ENCODE results near the gene LRRN4CL. TPM values are rescaled to one million over a fixed set of nuclear protein-coding genes. Genes with fewer than 3 reads are reported as not detected.

LRRN4CL gene
- total and polyA plus RNA-seq, 9 of the 15 experiments (the other 6 are each of a cell fraction or from before 2014, with no cell fraction given): 0.03 to 0.11 (median 0.05) TPM; not detected in 4

DNA sequence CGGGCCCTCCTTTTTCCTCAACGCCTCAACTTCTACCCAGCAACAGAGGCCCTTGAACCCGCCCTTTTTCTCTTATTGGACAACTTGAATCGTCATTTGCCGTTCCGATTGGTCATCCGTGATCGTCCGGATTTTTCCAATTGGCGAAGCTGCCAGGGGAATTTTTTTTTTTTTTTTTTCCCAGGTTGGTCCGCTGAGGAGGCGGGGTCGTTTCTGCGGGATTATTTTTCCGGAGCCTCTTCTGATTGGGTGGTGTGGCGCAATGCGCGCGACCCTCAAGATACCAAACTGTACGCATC lies 38.5 kb upstream of the LRRN4CL start (continued):
- TF ChIP-seq MED1 (CRISPR knock-in tag; IDR thresholded peaks at IDR 0.05; ENCODE audit: borderline replicate concordance) (no peak), NCOA1 (IDR thresholded peaks at IDR 0.05; ENCODE audit: low read depth) (no peak), CEBPB (tag; IDR thresholded peaks at IDR 0.05) (peak; percentile 84; the same call in 1 of the 2 replicates), KAT2B (IDR thresholded peaks at IDR 0.05; ENCODE audit: low read depth, low read length) (no peak), BRF1 (IDR thresholded peaks at IDR 0.05; ENCODE audit: borderline replicate concordance, extremely low read depth, insufficient read length) (no peak), SIN3B (IDR thresholded peaks at IDR 0.05; ENCODE audit: low read depth) (no peak), PTBP1 (IDR thresholded peaks at IDR 0.05; ENCODE audit: low read depth, low read length) (no peak), SIRT6 (IDR thresholded peaks at IDR 0.05; ENCODE audit: low read depth, low read length) (no peak), NFYB (IDR thresholded peaks at IDR 0.05; ENCODE audit: extremely low read depth, insufficient read length) (peak; percentile 99), SP2 (IDR thresholded peaks at IDR 0.05; ENCODE audit: extremely low read depth, low read depth, low read length, poor library complexity, severe bottlenecking) (peak; percentile 26), SREBF1 (IDR thresholded peaks at IDR 0.05; ENCODE audit: borderline replicate concordance, low read depth, low read length) (no peak), ZBTB7A (IDR thresholded peaks at IDR 0.05; ENCODE audit: borderline replicate concordance, control insufficient read depth, low read depth, low read length) (peak; percentile 27; the same call in 1 of the 2 replicates), HIVEP1 (CRISPR knock-in tag; IDR thresholded peaks at IDR 0.05) (no peak), RFX5 (IDR thresholded peaks at IDR 0.05; ENCODE audit: low read depth, low read length) (peak; percentile 99), ZNF174 (CRISPR knock-in tag; IDR thresholded peaks at IDR 0.05) (no peak)
- TF ChIP-seq, protein P1, sequence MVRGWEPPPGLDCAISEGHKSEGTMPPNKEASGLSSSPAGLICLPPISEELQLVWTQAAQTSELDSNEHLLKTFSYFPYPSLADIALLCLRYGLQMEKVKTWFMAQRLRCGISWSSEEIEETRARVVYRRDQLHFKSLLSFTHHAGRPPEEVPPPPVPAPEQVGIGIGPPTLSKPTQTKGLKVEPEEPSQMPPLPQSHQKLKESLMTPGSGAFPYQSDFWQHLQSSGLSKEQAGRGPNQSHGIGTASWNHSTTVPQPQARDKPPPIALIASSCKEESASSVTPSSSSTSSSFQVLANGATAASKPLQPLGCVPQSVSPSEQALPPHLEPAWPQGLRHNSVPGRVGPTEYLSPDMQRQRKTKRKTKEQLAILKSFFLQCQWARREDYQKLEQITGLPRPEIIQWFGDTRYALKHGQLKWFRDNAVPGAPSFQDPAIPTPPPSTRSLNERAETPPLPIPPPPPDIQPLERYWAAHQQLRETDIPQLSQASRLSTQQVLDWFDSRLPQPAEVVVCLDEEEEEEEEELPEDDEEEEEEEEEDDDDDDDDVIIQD (CRISPR knock-in tag; IDR thresholded peaks at IDR 0.05): no peak
- TF ChIP-seq, protein P2, sequence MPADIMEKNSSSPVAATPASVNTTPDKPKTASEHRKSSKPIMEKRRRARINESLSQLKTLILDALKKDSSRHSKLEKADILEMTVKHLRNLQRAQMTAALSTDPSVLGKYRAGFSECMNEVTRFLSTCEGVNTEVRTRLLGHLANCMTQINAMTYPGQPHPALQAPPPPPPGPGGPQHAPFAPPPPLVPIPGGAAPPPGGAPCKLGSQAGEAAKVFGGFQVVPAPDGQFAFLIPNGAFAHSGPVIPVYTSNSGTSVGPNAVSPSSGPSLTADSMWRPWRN (IDR thresholded peaks at IDR 0.05; ENCODE audit: low read depth): peak; percentile 56; the same call in 1 of the 2 replicates
- TF ChIP-seq, protein P3, sequence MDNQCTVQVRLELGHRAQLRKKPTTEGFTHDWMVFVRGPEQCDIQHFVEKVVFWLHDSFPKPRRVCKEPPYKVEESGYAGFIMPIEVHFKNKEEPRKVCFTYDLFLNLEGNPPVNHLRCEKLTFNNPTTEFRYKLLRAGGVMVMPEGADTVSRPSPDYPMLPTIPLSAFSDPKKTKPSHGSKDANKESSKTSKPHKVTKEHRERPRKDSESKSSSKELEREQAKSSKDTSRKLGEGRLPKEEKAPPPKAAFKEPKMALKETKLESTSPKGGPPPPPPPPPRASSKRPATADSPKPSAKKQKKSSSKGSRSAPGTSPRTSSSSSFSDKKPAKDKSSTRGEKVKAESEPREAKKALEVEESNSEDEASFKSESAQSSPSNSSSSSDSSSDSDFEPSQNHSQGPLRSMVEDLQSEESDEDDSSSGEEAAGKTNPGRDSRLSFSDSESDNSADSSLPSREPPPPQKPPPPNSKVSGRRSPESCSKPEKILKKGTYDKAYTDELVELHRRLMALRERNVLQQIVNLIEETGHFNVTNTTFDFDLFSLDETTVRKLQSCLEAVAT (IDR thresholded peaks at IDR 0.05): no peak
- TF ChIP-seq, protein P4, sequence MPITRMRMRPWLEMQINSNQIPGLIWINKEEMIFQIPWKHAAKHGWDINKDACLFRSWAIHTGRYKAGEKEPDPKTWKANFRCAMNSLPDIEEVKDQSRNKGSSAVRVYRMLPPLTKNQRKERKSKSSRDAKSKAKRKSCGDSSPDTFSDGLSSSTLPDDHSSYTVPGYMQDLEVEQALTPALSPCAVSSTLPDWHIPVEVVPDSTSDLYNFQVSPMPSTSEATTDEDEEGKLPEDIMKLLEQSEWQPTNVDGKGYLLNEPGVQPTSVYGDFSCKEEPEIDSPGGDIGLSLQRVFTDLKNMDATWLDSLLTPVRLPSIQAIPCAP (CRISPR knock-in tag; IDR thresholded peaks at IDR 0.05; ENCODE audit: borderline replicate concordance): no peak
- TF ChIP-seq, protein P5, sequence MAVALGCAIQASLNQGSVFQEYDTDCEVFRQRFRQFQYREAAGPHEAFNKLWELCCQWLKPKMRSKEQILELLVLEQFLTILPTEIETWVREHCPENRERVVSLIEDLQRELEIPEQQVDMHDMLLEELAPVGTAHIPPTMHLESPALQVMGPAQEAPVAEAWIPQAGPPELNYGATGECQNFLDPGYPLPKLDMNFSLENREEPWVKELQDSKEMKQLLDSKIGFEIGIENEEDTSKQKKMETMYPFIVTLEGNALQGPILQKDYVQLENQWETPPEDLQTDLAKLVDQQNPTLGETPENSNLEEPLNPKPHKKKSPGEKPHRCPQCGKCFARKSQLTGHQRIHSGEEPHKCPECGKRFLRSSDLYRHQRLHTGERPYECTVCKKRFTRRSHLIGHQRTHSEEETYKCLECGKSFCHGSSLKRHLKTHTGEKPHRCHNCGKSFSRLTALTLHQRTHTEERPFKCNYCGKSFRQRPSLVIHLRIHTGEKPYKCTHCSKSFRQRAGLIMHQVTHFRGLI (CRISPR knock-in tag; IDR thresholded peaks at IDR 0.05): no peak
- TF ChIP-seq, protein P6, sequence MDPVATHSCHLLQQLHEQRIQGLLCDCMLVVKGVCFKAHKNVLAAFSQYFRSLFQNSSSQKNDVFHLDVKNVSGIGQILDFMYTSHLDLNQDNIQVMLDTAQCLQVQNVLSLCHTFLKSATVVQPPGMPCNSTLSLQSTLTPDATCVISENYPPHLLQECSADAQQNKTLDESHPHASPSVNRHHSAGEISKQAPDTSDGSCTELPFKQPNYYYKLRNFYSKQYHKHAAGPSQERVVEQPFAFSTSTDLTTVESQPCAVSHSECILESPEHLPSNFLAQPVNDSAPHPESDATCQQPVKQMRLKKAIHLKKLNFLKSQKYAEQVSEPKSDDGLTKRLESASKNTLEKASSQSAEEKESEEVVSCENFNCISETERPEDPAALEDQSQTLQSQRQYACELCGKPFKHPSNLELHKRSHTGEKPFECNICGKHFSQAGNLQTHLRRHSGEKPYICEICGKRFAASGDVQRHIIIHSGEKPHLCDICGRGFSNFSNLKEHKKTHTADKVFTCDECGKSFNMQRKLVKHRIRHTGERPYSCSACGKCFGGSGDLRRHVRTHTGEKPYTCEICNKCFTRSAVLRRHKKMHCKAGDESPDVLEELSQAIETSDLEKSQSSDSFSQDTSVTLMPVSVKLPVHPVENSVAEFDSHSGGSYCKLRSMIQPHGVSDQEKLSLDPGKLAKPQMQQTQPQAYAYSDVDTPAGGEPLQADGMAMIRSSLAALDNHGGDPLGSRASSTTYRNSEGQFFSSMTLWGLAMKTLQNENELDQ (CRISPR knock-in tag; IDR thresholded peaks at IDR 0.05; ENCODE audit: borderline replicate concordance): no peak

Measured in K562 (cell line).